Measurements from ENCODE around the gene TMEM119.

- TF ChIP-seq CTCF (IDR thresholded peaks at IDR 0.05) = no peak
- no peak for TF ChIP-seq EP300 (IDR thresholded peaks at IDR 0.05)
- no peak for TF ChIP-seq POLR2A (IDR thresholded peaks at IDR 0.05)
Measured at GRCh38 chr12:108620236-108620879, 22.5 kb upstream of the TMEM119 start.
